DMS153 treated with DMSO at 0.1 percent for 48 hours (cell line): ENCODE results near the gene ATP11A.

Experiments used
- DNase-seq: peaks from one replicate; lab custom pipeline; 2025; ENCODE audit not compliant: unreplicated experiment; lab: John Stamatoyannopoulos, UW

Gene ATP11A

GRCh38 chr13:112738606-112739005 lies 48.8 kb downstream of the ATP11A start:
- no peak for DNase-seq

- DNase-seq: no peak
These were observed 50.8 kb downstream of the ATP11A start for GRCh38 chr13:112740502-112741131.

GRCh38 chr13:112741185-112741755 lies 51.4 kb downstream of the ATP11A start:
- DNase-seq: no peak

GRCh38 chr13:112741835-112742570 lies 52.2 kb downstream of the ATP11A start:
- no peak for DNase-seq

- DNase-seq: no peak
These were observed 52.7 kb downstream of the ATP11A start for GRCh38 chr13:112742583-112742982.

GRCh38 chr13:112743451-112744167 lies 53.8 kb downstream of the ATP11A start:
- no peak for DNase-seq

- no peak for DNase-seq
These were observed 54.6 kb downstream of the ATP11A start for GRCh38 chr13:112744168-112745021.

- no peak for DNase-seq
These were observed 56.2 kb downstream of the ATP11A start for GRCh38 chr13:112746044-112746443.

GRCh38 chr13:112747256-112747655 lies 57.4 kb downstream of the ATP11A start:
- DNase-seq: no peak

- no peak for DNase-seq
These were observed 59.3 kb downstream of the ATP11A start for GRCh38 chr13:112748947-112749735.

GRCh38 chr13:112750570-112750969 lies 60.7 kb downstream of the ATP11A start:
- DNase-seq: no peak

- no peak for DNase-seq
These were observed 61.8 kb downstream of the ATP11A start for GRCh38 chr13:112751617-112752016.

GRCh38 chr13:112752211-112752610 lies 62.4 kb downstream of the ATP11A start:
- DNase-seq: no peak

GRCh38 chr13:112752711-112753541 lies 63.1 kb downstream of the ATP11A start:
- DNase-seq: no peak

GRCh38 chr13:112753833-112754232 lies 64.0 kb downstream of the ATP11A start:
- no peak for DNase-seq

- no peak for DNase-seq
These were observed 64.6 kb downstream of the ATP11A start for GRCh38 chr13:112754281-112755025.

- no peak for DNase-seq
These were observed 65.5 kb downstream of the ATP11A start for GRCh38 chr13:112755331-112755730.

GRCh38 chr13:112756081-112756480 lies 66.2 kb downstream of the ATP11A start:
- no peak for DNase-seq
